Femur (tissue), 1 donor: ENCODE data around the gene ESM1.
"Not testable (repeated sequence)": the region's sequence is repeated elsewhere in the genome, so short reads cannot be mapped to it uniquely, and the experiment has no call there.

Experiments used
- DNase-seq: peaks from one replicate; pipeline ENCODE4 v3.0.0-alpha.2; 2017

ESM1 gene, protein sequence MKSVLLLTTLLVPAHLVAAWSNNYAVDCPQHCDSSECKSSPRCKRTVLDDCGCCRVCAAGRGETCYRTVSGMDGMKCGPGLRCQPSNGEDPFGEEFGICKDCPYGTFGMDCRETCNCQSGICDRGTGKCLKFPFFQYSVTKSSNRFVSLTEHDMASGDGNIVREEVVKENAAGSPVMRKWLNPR

DNA sequence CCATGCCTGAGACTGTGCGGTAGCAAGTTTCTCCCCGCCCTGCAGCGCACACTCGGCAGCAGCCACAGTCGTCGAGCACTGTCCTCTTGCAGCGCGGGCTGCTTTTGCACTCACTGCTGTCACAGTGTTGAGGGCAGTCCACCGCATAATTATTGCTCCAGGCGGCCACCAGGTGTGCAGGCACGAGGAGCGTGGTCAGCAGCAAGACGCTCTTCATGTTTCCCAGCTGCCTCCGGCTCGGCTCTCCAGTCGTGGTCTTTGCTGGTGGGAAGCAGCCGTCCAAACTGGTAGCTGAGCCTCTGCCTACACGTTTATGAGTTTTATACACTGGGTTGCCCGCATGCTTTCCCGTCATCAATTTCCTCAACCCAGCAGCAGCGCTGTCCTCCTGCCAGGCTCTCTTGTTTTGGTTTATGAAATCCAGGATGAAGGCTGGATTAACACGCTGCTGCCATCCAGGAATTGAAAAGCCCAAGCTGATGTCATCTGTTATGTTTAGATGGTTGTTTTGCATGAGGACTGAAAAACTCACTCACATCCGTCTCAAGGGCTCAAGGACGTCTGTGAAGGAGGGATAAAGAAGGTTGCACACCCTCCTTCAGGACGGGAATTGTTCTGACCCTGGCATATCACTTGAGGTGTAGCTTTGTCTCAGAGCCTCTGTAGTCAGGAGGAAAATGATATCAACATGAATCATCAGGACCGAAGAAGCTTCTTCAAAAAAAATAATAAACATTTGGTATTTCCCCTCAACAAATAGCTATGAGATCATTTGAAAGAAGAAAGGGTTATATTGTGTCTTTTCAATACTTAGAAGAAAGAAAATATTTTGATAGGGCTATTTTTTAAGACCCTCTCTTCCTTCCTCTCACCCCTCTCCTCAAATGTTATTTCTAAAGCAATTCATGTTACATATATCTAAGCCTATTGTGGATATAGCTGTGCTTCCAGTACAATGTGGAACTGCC is at the start of gene ESM1:
Gene ESM1 (minus strand): TSS at position 293 of the 968 bp plus-strand sequence. CDS start 76 bp downstream, at position 217.
- DNase-seq = peak; percentile 41

DNA sequence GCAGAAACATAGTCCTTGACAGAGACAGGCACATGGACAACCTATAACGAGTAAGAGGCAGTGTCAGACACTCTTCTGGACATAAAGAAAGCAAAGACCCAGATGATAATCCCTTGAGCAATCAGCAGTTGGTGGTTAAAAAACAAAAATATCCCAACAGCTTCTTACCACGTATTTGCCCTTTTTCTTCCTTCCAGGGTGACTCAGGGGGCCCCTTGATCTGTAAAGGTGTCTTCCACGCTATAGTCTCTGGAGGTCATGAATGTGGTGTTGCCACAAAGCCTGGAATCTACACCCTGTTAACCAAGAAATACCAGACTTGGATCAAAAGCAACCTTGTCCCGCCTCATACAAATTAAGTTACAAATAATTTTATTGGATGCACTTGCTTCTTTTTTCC is 48.2 kb upstream of the ESM1 start:
- no peak for DNase-seq

DNA sequence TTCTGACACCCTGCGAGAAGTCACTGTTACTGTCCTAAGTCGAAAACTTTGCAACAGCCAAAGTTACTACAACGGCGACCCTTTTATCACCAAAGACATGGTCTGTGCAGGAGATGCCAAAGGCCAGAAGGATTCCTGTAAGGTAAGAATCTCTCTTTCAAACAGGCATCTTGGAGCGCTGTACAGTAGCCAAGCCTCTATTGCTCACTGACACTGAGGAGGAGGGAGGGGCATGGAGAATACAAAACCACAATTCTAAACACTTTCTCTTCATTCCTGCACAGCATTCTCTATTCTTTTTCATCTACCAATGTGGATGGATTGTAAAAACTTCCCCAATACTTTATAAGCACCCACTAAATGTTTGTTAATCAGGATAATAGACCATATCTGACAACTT is 46.1 kb upstream of the ESM1 start:
- no peak for DNase-seq

DNA sequence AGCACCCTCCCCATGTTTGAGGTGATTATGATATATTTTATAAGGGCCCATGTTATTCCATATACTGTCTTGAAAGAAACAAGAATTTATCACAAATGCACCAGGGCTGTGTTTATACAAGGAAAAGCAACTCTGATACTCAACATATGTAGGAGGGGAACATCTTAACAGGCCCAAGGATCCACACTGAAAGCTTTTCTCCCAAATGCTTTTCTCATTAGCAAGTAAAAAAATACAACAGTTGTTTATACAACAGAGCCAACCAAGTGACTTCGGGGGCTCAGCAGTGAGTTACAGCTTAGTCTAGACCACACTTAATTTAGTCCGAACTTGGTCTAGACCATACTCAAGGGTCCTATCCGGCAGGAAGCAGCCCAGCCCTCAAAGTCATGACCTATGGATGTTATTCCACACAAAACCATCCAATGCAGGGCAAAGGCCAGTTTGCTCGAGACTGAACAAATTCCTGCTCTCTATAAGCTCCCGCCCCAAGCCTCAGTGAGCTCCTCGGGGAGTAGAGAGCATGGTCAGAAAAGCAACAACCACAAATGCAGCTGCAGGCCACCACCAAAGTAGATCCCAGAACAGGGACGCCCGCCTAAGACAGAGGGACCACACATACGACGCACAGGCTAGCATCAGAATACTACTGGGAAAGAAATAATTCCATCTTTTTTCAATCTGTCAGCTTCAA is 45.4 kb upstream of the ESM1 start:
- DNase-seq = peak; percentile 51

DNA sequence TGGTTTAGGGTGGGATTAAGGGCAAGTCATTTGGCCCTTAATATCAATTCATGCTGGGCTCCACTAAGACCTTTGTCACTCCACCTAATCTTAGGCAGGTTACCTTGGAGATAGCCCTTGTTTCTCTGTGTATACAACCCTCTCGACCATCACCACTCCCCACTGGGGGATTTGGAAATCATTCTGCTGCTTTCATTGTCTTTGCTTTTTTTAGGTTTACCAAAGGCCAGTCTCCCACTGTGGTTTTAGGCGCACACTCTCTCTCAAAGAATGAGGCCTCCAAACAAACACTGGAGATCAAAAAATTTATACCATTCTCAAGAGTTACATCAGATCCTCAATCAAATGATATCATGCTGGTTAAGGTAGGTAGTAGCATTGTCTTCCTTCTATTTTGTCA is 44.8 kb upstream of the ESM1 start:
- no peak for DNase-seq

DNA sequence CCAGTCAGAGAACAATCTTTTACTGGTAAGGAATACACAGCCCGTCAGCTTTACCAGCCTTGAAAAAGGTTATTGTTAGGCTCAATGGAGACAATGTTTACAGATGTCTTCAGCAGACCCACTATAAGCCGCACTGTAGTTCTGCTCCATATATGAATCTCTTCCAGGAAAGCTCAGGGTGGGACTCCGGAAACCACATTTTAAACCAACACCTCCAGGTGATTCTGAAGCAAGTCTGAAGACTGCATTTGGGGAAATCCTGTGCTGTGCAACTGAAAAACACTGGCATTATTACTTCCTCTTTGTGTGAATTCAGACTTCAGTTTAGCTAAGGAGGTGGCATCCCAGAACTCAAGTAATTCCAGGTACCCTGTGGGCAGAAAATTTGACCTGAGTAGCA is 42.2 kb upstream of the ESM1 start:
- no peak for DNase-seq

DNA sequence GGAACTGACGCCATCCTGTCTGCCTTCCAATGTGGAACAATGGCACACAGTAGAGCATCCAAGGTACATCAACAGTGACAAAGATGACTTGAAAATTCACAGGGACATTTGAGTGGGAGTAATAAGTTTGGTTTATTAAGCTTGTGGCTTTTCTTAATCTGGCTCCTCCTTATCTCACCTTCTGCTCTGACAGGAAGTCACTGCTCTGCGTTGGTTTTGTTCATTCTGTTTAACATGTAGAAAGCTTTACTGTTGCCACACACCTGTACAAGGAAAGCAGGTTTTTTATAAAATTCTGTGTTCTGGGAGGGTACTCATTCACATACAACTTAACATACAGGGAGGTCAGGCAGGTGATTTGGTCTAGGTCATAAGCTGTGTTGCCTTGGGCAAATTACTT is 37.1 kb upstream of the ESM1 start:
- DNase-seq = no peak

DNA sequence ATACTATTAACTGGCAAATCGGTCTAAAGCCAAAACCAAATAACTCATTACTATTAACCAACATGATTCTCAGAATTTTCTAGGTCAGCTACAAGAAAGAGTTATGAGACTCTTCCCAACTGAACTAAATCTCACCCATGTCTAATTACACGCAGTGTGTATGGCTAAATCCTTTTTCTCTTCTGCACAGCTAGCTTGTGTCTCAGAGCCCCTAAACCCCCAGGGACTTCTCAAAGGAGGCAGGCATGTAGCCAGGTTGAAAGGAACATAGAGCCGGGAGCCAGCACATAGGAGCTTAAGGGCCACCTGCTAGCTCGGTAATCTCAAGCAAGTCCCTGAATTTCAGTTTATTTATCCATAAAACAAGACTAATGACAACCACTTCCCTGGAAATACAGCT is 36.4 kb upstream of the ESM1 start:
- DNase-seq = no peak

DNA sequence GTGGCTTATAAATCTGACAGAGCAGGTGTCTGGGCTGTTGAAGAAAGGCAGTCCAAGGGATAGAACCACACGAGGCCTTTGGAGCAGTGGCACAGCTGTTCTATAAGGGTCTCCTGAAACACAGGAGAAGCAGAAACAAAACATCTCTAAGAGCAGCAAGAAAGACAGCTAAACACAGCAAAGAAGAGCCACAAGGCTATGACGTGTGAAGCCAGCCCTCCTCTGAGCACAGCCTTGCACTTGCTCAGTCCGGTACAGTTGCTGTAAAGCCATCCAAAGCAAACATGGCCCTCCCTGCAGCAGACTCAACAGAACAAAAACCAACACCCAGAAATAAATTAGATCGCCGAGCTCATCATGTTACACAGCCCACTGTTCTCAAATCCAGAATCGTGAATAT is 36.0 kb upstream of the ESM1 start:
- no peak for DNase-seq

DNA sequence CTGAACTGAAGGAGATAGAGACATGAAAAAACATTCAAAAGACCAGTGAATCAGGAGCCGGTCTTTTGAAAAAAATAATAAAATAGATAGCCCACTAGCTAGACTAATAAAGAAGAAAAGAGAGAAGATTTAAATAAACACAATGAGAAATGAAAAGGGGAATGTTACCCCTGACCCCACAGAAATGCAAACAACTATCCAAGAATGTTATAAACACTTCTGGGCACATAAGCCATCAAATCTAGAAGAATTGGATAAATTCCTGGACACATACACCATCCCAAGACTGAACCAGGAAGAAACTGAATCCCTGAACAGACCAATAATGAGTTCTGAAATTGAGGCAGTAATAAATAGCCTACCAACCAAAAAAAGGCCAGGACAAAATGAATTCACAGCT is 24.8 kb upstream of the ESM1 start:
- not testable (repeated sequence) for DNase-seq

DNA sequence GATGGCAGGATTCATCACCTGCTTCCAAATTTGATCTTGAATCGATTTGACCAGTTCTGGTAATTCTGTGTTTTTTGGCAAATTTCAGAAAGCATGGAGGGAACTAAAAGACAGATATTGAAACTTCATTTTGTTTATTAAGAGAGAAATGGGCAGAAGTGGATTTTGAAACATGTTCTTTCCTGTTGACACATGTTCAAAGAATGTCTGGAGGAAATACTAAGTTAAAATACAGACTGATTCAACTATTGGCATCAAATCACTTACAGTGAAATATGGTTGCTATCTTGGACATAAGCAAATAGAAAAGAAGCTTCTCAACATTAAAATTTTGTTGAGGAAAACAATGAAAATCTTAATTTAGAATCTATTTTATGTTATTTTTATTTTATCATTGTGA is 19.3 kb upstream of the ESM1 start:
- DNase-seq = no peak

DNA sequence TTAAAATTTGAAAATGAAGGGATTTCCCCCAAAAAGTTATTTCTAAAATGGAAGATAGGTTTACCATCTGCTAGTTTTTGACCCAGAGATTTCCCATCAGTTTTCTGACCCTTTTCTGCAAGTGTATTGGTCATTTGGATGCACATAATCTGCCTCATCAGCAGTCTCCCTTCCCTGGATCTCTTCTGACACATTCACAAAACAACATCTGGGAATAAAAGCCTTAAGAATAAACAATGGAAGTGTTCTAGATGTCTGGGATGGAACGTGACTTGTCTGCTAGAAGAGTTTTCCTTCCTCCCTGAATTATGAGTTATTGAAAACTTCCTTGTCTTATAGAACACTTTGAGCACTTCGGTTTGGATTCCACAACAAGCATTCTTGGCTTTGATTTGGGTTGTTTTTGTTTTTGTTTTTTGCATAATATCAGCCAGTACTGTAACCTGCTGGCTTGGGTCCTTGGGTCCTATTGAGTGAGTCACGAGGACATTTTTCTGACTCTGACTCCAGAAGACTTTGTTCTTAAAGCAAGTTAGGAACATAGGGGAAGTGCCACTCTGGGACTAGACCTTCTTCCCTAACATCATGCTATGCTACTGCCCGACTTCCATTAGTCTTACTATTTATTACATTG is 18.2 kb upstream of the ESM1 start:
- DNase-seq = no peak

DNA sequence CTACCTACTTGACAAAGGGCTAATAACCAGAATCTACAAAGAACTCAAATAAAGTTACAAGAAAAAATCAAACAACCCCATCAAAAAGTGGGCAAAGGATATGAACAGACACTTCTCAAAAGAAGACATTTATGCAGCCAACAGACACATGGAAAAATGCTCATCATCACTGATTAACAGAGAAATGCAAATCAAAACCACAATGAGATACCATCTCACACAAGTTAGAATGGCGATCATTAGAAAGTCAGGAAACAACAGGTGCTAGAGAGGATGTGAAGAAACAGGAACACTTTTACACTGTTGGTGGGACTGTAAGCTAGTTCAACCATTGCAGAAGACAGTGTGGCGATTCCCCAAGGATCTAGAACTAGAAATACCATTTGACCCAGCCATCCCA is 16.8 kb upstream of the ESM1 start:
- DNase-seq = not testable (repeated sequence)

DNA sequence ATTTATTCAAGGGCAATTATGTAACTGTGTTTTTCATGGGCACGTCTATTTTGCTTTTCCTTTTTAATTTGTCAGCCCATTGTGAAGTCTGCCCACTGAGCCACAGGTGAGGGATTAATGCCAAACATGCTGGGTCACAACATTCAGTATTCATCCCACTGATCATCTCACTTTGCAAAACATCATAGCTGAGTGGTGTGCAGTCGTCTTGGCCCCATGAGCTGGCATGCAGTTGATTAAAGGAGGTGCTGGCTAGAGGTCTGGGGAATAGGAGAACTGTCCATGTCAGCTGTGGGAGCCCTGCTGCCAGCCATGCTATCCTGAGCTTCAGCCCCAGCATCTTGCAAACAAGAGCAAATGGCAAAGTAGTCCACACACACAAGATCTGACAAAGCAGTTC is 11.7 kb upstream of the ESM1 start:
- no peak for DNase-seq

DNA sequence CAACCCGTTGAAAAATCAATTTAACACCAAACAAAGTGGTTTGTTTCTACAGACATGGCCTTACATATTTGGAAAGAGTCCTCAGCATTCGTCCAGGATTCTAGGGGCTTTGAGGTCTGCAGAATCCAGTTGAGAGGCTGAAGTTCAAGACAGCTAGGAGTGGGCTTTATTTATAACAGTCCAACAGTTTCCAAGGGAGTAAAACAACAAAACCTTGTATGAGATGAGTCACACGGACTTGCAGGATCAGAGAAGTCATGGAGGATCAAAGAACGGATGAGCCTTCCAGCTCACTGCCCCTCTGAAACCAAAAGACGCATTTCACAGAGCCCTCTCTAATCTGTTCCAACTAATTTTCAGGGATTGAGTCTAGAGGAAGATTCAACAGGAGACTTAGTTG is 11.1 kb upstream of the ESM1 start:
- no peak for DNase-seq

DNA sequence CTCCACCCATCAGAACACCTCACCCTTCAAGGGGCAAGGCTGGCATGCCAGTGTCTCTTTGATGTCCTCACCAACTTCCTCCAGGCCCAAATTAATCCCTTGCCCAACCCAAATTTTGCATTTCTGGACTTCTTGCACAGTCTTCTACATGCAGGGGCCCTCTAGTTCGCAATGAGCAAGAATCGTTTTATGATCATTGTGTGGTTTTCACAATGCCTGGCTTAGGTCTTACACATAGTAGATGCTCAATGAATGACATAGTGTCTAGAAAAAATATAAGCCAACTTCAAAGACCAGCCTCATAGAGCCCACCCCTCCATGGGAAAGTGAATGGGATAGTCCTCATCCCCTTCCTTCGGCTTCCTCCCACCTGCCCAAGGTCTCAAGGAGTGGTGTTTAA is 9.8 kb upstream of the ESM1 start:
- no peak for DNase-seq

DNA sequence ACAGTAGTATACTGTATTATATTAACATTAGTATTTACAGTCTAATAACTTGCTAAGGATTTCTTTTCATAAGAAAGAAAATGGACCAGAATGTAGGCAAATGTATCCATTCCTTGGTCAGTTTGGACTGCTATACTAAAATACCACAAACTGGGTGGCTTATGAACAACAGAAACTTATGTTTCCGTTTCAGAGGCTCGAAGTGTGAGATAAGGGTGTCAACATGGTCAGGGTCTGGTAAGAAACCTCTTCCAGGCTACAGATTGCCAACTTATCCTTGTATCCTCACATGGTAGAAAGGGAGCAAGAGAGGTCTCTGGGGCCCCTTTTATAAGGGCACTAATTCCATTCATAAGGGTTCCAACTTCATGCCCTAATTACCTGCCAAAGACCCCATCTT is 9.2 kb upstream of the ESM1 start:
- no peak for DNase-seq

DNA sequence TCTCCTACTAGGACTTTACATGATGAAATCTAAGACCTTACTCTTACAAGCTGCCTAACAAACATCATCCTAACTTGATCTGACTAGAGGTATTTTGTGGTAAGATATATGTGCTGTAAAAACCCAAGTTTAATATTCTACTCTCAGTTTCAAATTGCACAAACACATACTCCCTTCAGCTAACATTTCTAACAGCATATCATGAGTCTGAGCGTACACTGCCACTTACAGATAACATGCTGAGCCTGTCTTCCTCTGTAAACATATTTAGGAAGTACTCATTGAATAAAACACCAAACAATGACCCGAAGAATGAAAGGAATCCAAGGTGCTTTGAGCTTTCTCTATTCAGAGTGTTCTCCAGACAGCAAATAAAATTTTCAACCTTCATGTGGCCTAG is 7.9 kb upstream of the ESM1 start:
- no peak for DNase-seq

DNA sequence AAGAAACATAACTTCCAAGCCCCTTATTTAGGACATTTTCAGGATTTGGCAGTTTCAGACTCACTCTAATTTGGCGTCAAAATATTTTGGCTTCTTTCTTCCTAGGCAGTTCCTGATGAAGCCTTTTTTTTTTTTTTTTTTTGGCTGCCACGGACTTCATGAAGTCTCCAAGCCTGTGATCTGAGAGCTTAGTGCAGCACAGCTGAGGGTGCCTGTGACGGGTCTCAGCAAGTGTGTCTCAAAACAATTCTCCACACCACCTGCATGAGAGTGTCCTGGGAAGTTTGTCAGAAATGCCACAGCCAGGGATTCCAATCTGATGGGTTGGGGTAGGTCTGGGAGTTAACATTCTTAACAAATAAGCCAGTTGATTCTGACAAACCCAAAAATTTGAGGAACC is 6.0 kb upstream of the ESM1 start:
- DNase-seq = no peak

DNA sequence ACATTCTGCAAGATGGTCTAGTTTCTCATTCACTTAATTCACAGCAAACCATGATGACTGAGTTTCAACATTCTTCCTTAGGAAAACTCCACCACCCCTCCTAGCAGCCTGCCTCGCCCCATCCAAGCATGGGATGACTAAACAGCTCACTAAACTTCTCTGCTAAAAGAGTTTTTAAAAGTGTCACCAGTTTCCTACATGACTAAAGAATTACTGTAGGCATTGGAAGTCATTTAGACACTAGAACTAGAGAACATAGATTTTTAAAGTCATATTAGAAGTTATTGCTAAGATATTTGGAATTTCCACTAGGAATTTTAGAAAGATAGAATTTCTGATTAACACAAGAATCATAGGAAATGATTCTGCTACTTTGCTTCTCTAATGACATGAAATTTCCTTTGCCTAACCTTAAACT is 5.5 kb upstream of the ESM1 start:
- DNase-seq = no peak

DNA sequence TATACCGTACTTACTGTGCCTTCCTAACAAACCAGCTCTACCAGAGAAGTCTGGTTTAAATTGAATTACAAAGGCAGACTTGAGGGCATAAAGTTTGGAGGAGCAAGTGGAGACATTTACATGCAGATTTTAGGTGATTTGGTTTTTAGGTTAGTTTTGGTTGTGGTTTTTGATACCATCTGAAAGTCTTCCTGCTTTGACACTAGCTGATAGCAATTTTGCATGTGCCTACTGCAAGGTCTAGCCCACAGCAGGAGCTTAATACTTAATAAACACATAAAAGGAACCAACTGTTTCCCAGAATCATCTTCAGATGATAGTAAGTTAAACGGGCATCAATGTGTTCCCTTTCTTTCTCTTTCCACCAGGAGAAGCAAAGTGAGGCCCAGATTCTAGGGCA is 3.4 kb upstream of the ESM1 start:
- no peak for DNase-seq

DNA sequence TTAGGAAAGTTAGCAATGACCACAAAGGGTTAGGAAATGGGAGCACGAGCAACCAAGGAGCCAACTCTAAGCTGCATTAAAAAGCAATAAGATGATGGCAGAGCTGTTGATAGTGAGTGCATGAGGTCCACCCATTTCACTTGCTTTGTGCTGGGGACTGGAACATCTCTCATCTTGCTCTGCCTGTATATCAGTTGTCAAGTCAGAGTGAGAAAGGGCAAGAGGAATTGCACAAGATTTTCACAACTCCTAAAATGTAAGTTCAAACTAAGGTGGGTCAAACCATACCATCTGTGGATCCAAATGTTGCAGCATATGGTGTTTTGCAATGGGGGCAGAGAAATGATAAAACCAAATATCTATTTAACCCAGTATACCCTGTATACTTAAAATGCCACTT is 2.8 kb upstream of the ESM1 start:
- DNase-seq = no peak

DNA sequence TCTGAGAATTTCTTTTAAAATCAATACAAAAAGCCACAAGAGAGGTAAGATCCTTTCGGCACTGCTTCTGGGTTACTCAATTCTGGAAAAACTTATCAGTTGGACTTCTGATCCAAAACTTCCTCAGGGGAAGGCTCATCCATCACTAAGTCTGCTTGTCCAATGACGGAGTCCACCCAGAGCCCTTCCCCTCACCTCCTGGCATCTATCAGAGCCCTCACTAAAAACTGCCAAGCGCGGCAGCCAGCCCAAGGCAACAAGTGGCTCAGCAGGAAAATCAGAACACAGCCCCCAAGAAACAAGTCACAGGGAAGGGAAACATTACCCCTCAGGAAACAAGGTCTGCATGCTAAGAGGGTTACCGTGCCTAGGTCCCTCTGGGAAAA is 869 bp upstream of the ESM1 start:
- no peak for DNase-seq
